GM21390 (cell line): ENCODE results near the gene KIF12.

ENCODE experiments used
- ATAC-seq: cut with Tn5 transposase; IDR thresholded peaks from one replicate; pipeline ENCODE4 v1.9.1; 2021; ENCODE audit not compliant: unreplicated experiment

Gene KIF12

DNA sequence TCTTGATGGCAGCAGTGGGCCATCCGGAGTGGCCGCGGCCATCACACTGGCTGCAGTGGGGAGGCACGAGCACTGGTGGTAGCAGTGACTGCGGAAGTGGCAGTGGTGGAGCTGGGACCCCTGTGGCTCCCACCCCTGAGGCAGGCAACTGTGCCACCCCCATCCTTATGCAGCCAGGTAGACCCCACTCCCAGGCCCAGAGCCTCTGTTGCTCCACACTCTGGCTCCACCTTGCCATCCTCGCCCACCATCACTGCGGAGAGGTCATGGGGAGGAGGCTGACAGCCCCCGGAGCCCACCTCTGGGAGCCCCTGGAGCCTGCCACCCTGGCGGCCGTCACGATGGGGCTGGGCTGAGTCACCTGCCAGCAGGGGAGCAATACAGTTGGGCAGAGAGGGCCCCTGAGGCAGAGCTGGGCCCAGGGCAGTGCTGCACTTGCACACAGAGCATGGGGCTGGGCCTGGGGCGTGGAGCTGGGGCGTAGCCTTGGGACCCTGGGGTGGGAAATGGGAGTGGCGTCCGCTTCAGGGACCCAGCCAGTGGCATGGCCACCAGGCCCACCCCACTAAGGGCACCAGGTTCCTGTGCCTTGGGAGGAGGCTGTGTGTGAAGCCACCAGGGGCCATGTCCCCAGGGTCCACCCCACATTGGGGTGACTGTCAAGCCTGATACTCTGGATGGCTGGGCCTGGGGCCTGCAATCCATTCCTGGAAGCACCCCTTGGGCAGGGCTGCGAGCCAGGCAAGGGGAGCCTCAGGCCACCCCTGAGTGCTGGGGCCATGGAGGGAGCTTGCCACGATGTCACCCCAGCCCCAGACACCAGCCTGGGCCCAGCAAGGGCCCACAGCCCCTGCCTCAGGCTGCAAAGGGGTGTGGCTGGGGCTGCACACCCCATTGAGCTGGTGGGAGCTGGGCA is 28.6 kb downstream of the KIF12 start:
- no peak for ATAC-seq

DNA sequence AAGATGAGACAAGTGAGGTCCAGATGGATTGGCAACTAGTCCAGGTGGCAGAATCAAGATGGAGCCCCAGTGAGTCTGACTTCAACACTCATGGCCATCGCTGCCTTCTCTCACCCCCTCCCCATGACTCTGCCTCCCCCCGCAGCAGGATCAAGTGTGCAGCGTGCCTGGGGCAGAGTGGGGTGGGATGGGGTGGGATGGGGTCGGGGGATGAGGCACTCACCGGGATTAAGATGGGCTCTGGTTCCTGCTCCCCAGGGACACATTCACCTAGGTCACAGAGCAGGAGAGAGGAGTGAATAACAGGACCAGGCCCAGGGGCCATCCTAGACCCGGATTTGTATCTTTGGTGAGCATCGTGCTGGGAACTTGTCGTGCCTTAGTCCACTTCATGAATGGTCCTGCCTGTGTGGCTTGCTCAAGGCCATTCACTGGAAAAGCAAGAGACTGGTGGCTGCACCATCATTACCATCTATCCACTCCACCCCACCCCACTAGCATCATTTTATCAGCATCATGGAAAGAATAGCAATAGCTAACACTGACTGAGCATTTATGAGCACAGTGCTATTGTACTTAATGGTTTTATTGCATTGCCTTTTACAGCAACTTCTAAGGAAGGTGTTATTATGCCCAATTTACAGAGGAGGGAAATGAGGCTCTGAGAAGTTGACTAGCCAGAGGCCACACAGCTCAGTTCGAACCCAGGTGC is 29.5 kb downstream of the KIF12 start:
- no peak for ATAC-seq

DNA sequence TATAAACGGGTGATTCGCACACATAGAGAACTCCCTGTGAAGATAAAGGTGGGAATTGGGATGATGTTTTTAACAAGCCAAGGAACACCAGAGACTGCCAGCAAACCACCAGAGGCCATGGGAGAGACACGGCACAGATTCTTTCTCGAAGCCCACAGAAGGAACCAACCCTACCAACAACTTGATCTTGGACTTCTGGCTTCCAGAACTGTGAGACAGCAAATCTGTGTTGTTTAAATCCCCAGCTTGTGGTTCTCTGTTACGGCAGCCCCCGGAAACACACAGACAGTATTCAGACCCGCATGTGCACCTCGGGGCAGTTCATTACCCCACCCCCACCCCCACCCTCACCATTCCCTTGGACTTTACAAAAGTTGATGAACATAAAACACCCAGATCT is 33.8 kb downstream of the KIF12 start:
- ATAC-seq, result no peak

DNA sequence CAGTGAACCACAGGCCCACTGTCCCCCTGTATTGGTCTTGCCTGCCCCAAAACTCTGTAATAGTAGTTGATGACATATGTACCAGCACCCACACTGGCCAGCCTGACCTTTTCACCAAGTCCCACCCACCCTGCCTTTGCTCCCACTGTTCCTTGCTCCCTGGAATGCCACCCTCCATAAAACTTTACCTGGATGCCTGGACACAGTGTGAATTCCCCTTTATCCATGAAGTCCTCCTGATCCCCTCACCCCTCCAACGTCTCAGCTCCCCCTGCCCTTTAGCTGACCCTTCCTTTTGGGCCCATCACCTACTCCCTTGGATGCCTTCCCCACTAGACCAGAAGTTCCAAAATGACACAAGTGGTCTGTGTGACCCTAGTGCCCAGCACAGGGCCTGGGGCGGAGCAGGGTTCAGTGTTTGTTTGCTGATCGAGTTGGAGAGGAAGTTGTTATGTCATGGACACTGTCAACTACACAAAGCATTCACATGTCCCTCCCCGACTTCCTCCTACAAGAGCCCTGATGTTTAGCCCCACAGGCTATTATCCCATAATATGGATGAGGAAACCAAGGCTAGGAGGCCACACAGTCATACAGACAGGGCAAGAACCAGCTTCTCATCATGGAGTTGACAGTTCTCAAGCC is 37.1 kb downstream of the KIF12 start:
- no peak for ATAC-seq

DNA sequence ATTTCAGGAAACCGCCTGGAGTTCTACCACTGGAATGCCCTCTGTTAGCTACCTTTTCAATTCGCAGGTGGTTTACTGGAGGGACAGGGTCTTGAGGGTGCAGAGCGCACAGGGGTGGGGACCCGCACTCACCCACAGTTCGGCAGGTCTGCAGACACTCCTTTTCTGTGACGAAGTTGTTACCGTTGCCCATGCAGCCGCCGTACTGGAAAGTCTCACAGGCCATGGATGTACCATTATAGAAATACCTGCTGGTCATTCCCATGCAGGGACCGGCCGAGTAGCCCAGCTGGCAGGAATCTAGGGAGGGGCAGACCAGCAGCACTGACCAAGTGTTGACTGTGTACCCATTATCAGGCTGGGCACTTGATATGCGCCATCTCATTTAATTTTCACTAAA is 37.8 kb downstream of the KIF12 start:
- ATAC-seq, result no peak

DNA sequence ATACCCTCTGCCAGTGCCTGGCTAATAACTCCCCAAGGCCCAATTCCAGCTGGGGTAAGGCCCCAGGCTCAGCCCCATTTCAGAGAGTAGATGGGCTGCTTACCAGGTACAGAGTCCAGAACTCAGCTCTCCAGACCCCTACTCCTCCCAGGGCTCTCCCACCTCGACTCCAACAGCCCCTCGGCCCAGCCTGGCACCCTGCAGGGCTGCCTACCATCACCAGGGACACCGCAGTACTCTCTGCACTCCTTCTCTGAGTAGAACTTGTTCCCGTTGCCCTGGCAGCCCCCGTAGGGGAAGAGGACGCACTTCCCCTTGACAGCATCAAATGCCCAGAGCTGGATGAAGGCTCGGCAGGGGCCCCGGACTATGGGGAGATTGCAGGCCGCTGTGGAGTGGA is 38.4 kb downstream of the KIF12 start:
- ATAC-seq, result no peak

DNA sequence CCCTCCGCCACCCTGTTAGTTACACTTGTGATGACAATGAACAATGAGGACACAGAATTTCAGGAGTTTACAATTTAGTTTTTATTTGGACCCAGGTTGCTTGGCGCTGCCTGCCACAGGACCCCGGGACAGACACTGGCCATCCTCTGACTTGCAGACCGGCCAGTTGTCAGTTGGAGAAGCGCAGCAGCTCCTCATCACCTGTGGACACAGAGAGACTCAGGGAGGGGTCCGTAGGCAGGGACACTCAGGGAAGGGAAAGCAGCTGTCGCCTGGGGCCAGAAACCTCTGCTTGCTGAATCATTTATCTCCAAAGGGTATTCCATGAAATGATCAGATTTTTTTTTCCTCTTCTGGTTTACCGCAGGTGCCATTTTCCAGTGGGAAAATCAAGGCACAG is 39.0 kb downstream of the KIF12 start:
- no peak for ATAC-seq

DNA sequence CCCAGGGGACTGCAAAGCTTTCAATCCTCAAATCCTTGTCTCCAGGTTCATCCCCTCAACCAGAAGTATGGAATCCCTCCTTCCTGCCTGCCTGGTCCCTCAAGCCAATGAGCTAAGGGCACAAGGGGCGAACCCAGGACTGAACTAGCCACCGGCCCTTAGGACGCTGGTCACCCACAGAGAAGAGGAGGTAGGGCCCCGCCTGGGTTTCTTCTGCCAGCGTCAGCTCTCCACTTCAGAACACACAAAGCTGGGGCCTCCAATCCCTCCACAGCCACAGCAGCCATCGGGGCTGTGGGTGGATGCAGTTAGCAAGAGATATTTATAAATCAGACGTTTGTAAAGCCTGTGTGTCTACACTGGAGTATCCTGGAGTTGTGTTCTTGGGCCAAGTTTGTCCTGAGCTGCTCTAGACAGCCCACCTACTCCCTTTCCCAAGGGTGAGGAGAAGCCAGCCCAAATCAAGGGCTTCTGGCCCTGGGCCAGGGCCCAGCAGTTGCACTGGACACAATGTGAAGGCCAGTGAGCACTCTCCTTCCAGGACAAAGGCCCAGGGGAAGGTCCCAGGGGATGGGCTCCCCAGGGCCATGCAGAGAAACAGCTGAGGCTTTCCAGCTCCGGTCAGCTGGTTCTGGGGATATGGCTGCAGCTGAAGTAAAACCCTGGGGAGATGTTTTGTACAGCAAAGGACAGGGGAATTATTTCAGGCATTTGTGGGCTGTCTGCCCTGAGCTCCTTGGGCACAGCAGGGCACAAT is 39.9 kb downstream of the KIF12 start:
- ATAC-seq, result no peak

DNA sequence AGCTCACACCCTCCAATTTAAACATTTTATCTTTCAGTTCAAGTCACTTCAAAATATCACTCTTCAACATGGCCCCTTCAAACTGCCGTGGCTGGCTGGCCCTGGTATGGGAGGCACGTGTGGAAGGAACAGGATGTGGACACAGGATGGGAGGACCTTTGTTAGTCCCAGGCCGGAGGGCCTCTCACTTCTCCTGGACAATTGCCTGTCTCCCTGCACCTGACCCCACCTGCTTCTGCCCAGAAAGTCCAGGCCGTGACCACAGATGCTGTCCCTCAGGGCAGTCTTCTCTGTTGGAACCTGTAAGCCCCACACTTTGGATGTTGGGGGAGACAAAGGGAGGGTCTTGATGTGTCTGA is 40.4 kb downstream of the KIF12 start:
- ATAC-seq, result no peak

DNA sequence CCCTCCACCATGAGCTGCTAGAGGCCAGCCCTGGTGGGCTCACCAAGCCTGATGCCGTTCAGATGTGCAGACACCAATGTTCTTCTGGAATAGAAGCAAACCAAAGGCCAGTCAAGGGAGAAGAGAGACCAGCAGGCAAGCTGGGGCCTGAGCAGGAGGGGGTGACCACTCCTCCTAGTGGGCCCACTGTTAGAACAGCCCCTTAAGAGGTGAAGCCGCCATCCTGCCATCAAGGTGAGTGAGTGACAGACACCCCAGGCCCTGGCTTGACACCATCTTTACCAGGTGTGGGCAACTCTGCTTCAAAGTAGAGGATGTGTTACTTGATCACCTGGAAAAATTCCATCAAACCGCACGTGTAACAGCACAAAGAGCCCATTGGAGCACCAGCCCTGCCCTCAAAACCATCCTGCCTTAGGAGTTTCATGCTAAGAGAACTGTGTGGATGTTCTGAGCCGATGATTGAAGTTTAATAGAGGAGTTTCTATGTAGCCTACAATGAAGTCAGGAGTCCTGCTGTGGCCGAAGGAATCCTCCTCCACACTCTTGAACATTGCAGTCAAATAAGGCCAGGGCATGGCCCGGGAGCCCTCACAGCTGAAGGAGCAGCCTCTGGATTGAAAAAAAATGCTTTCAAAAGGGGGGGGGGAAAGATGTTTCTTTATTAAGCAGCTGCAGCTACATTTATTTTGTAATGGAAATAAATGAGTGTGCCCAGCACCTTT is 41.8 kb downstream of the KIF12 start:
- no peak for ATAC-seq

DNA sequence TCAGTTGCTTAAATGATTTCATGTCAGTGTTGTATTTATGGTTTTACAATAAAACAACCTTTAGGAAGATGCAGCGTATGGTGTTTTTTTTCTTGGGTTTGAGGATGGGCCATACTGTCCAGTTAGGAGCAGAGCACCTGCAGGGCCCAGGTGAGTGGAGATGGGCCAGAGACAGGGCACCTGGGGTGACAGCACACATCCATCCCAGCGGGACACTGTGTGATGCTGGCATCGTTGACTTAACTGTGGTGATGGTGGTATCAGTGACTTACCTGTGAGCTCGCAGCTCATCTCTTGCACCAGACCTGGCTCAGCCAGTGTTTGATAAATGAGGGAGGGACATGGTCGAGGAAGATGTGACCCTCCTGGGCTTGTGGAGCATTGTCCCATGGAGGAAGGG is 42.6 kb downstream of the KIF12 start:
- ATAC-seq, result no peak

DNA sequence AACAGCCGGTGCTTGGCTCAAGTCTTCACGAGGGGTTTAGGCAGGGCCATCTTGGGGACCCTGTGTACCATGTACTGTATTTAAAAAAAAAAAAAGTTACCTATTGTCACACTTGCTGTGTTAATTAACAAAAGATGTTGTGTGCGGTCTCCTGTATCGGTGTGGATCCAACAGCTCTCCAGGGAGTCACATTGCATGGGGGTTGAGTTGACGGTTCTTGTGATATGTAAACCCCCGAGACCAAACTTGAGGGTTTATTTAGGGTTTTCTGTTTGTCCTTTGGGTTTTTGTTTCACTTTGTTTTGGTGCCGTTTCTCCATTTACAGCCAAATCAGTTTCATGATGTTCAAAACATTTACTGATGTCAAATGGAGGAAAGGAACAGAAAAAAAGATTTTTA is 43.2 kb downstream of the KIF12 start:
- no peak for ATAC-seq

DNA sequence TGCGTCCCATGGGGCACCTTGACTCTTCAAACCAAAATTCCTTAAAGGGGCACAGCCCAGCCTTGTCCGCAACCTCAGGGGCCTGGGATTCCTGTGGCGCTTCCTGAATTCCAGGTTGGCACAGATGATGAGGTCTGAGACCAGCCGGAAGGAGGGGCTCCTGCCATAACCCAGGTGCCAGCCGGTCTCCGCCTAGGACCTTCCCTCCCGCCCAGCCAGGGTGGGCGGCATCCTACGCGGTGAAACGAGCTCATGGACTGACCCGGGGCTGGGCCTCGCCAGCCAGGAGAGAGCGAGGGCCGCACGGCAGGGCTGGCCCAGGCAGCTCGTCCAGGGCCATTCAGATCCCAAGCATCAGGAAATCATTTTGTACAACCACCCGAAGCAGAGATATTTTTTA is 44.0 kb downstream of the KIF12 start:
- ATAC-seq, result no peak

DNA sequence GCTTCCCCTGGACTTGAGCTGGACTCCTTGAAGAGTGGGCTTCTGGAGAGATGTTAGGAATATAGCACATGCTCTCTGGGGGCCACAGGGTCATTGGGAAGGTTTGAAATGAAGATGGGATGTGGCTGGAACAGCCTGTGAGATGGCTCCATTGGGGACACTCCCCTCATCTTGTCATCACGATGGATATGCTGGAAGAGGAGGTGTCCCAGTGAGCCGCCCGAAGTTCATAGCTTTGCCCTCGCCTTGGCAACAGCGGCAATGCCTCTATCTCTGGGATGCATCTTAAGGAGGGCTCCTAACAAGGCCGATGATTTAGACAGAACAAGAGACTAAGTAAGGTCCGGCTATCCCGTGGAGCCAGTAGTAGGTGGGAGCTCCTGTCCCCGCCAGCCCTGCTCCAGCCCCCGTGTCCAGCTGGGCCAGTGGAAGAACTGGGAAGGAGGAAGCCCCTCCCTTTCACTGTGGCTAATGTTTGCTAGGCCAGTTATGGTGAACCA is 44.9 kb downstream of the KIF12 start:
- no peak for ATAC-seq

DNA sequence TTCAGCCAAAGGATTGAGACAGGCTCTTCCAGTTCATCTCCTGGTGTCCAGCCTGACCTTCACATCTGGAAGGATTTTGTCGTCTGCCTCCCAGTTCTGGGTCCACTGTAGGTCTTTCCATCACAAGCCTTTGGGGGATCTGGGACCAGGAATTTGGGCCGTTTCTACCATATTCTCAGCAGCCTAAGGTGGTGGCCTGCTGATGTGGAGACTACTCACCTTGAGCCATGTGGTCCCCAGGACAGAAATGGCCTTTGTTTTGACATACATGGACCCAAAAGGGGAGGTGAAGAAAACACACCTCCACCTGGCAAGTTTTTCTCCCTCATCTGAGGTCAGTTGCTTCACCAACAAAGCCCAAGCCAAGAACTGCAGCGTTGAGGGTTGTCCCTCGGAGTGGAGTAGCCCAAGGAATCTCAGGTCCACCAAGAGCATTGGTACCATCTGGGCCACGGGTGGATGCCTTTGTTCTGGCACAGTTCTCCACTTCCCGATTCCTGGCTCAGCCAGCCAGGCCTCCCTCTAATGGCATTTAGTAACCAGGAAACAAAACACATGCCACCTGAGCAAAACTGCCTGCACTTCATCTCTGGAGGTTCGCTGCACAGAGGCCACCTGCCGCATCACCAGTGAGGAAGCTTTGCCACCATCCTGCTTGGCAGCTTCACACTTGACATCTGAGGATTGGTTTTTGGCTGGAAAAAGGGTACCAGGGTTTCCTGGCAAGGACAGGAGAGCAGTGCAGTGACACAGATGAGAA is 45.7 kb downstream of the KIF12 start:
- no peak for ATAC-seq

DNA sequence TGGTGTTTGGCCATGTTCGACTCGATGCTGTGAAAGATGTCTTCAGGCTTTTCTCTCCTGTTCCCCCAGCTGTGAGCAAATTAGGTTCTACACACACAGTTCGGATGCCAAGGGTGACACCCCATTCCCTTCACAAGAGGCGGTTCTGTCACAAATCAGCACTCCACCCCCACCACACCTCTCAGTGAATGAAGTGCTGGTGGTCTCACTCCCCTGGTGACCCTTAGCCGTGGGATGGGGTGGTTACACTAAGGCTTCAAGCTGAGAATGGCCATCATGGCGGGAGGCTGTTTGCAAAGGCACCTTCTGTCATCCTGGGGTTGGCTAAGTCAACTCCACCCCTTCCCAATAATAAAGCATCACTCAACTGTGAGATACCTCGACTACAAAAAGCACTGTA is 47.4 kb downstream of the KIF12 start:
- ATAC-seq, result no peak

DNA sequence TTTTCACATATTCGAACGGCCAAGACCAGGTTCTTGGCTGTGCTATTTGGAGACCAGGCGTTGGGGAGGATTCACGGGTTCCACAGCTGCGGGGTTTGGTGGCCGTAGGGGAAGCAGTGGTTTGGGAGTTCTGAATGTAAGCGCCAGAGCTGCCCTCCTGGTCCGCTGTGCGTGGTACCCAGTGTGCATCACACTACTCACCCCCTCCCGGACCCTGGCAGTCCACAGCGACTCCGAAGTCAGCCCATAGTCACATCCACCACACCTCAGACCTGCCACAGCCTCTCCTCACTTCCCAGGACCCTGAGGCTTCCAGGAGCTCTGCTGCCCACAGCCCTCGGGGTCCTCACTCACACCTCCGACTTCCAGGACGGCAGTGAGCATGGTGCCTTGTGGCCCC is 47.8 kb downstream of the KIF12 start:
- ATAC-seq, result no peak

DNA sequence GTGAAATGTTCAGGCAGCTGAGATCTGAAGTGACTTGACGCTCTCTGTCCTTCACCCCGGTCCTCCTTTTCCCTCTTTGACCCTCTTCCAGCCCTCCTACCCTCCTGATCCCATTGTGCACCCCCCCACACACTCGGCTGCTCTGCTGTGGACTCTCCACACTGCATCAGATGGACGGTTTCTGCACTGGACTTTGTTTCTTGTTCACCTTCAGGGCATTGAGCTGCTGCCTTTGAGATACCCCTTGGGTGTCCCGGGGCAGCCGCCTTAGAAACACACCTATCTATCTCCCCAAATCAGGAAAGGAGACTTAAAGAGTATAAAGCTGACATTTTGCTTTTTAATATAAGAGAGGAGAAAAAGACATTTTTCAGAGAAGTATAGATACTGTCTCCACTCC is 48.4 kb downstream of the KIF12 start:
- ATAC-seq, result no peak

DNA sequence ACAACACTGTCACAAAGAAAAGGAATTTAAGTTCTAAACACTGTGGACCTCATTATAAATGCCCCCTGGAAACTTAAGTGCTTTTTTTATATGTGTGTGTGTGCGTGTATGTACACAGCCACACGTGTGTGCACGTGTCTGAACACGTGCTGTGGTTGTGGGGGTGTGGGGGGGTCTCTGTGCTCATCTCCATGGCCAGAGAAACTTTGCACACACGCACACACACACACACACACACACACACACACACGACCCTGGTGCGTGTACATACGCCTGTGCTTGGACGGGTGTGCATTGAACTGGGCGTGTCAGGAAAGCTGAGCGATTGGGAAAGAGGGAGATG is 48.9 kb downstream of the KIF12 start:
- no peak for ATAC-seq
